Stimulated activated CD8-positive, alpha-beta memory T cell treated with anti-CD3 and anti-CD28 coated beads, Interleukin-12 subunit alpha, Interleukin-12 subunit beta, amount 100 ng/mL, for 24 hours (primary cell): ENCODE data around the gene PEX3.
A peak's percentile ranks its signal among the peaks of the same experiment; 100 is the strongest.

ENCODE experiments used
- DNase-seq: peaks from one replicate; pipeline ENCODE4 v3.0.0-alpha.2; 2020; ENCODE audit errors: extremely low read depth

The PEX3 gene

GRCh38 chr6:143536866-143537691 lies 86.5 kb downstream of the PEX3 start:
- DNase-seq, result peak; percentile 20

- no peak for DNase-seq
Observed at GRCh38 chr6:143538374-143538773, 87.8 kb downstream of the PEX3 start.

- no peak for DNase-seq
Observed at GRCh38 chr6:143539106-143539505, 88.5 kb downstream of the PEX3 start.

- DNase-seq, result no peak
Observed at GRCh38 chr6:143539734-143540133, 89.1 kb downstream of the PEX3 start.

- DNase-seq, result no peak
Observed at GRCh38 chr6:143540192-143540591, 89.6 kb downstream of the PEX3 start.
